ENCODE data around the gene SERP1.

Gene SERP1

DNA sequence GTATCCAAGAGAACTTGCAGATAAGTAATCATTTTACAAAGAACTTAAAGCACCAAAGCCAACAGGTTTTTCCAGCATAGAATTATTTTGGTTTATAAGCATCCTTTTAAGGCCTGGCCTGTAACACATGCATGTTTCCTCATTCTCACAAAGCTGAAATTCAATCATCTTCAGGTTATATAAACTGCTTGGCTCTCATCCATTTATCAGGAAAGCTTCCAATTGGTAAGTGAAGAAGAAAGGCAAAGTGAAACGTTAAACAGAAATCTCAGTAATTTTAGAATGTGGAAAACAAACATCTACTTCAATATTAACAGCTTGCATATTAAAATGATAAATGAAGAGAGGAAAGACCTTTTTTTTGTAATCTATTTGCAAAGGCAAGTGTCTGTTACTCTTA, 1.6 kb downstream of the SERP1 start:
- Histone ChIP-seq H3K27ac (replicated peaks; ENCODE audit: low read length) (no peak overlapping the region), H3K18ac (ENCODE audit: low read length) (no peak overlapping the region)
- WGBS, 2 donors (ENCODE audit: extremely low coverage in 2 of 2, insufficient read length in 2 of 2, insufficient replicate concordance in 1 of 2): no CpG with 5 or more reads among the region's 1 CpG

DNA sequence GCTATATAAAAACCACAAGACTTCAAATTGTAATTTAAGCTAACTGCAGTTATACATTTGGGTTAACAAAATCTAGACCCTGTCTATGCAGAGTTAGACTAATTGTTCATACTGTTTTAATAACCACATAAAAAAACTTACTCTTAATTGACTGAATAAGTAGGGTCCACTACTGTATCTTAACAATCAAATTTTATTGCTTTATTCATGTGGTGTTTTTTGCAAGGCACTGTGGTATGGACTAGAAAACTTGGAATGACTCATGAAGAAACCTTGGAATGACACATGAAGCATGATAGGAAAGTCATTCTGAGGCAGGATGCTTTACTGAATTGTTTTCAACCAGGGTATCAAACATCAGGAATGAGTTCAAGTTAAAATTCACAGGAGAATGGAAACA, 2.3 kb downstream of the SERP1 start:
- DNase-seq (ENCODE audit: low spot score): no peak
- Histone ChIP-seq H4K8ac (ENCODE audit: low read depth, low read length) (no peak overlapping the region), H3K36me3 (replicated peaks in 1 of 2; ENCODE audit: control insufficient read depth in 2 of 2, insufficient read depth in 2 of 2, low read length in 2 of 2) (peaks cover 0 to 38% of the 10 kb centered on the region in 2 donors), H2AK5ac (ENCODE audit: low read depth, low read length) (no peak overlapping the region), H3K4me3 (ENCODE audit: low read length in 2 of 2) (no peak overlapping the region), H3K4me1 (ENCODE audit: control insufficient read depth in 2 of 2, insufficient read depth in 1 of 2, low read depth in 1 of 2, low read length in 2 of 2) (peaks cover 0 to 7% of the 10 kb centered on the region in 2 donors), H4K91ac (ENCODE audit: low read depth, low read length, poor library complexity) (no peak overlapping the region), H3K18ac (ENCODE audit: low read length) (no peak overlapping the region), H3K4me2 (ENCODE audit: insufficient read depth, low read length, poor library complexity, severe bottlenecking) (no peak overlapping the region), H3K14ac (ENCODE audit: low read length) (no peak overlapping the region), H2AFZ (ENCODE audit: low read length) (no peak overlapping the region), H2BK5ac (ENCODE audit: low read length) (no peak overlapping the region), H3K27ac (replicated peaks; ENCODE audit: low read length) (no peak overlapping the region), H2BK15ac (ENCODE audit: low read length) (no peak overlapping the region), H3K27me3 (ENCODE audit: control insufficient read depth in 3 of 3, insufficient read depth in 3 of 3, low read depth in 1 of 3, low read length in 3 of 3) (no peaks in the 10 kb centered on the region), H3K79me1 (ENCODE audit: low read depth, low read length) (peaks cover 3% of the 10 kb centered on the region), H3K4ac (ENCODE audit: low read length) (no peak overlapping the region), H3K9ac (ENCODE audit: low read depth, low read length, poor library complexity) (no peak overlapping the region), H3K23ac (ENCODE audit: low read depth, low read length, poor library complexity) (no peak overlapping the region), H2BK120ac (ENCODE audit: low read depth, low read length) (no peak overlapping the region), H2BK12ac (ENCODE audit: low read length) (no peak overlapping the region), H3K9me3 (replicated peaks in 1 of 2; ENCODE audit: control insufficient read depth in 2 of 2, insufficient read depth in 1 of 2, low read depth in 1 of 2, low read length in 2 of 2) (no peaks in the 10 kb centered on the region)

More for the DNA sequence above, 1.6 kb downstream of the SERP1 start:
- no peak overlapping the region for H2BK5ac ChIP-seq (ENCODE audit: low read length)
- H3K27me3 ChIP-seq (ENCODE audit: control insufficient read depth in 3 of 3, insufficient read depth in 3 of 3, low read depth in 1 of 3, low read length in 3 of 3): no peaks in the 10 kb centered on the region
- DNase-seq (ENCODE audit: low spot score): no peak
- no peak overlapping the region for H2AFZ ChIP-seq (ENCODE audit: low read length)
- no peak overlapping the region for H3K14ac ChIP-seq (ENCODE audit: low read length)
- H2BK12ac ChIP-seq (ENCODE audit: low read length): no peak overlapping the region
- H3K9ac ChIP-seq (ENCODE audit: low read depth, low read length, poor library complexity): no peak overlapping the region
- H3K23ac ChIP-seq (ENCODE audit: low read depth, low read length, poor library complexity): no peak overlapping the region
- no peak overlapping the region for H2AK5ac ChIP-seq (ENCODE audit: low read depth, low read length)
- H4K8ac ChIP-seq (ENCODE audit: low read depth, low read length): no peak overlapping the region
- H3K4me2 ChIP-seq (ENCODE audit: insufficient read depth, low read length, poor library complexity, severe bottlenecking): no peak overlapping the region
- H3K36me3 ChIP-seq (replicated peaks in 1 of 2; ENCODE audit: control insufficient read depth in 2 of 2, insufficient read depth in 2 of 2, low read length in 2 of 2): peaks cover 0 to 39% of the 10 kb centered on the region in 2 donors
- no peak overlapping the region for H2BK15ac ChIP-seq (ENCODE audit: low read length)
- peaks cover 0 to 7% of the 10 kb centered on the region in 2 donors for H3K4me1 ChIP-seq (ENCODE audit: control insufficient read depth in 2 of 2, insufficient read depth in 1 of 2, low read depth in 1 of 2, low read length in 2 of 2)
- H2BK120ac ChIP-seq (ENCODE audit: low read depth, low read length): no peak overlapping the region
- H3K4ac ChIP-seq (ENCODE audit: low read length): no peak overlapping the region
- no peaks in the 10 kb centered on the region for H3K9me3 ChIP-seq (replicated peaks in 1 of 2; ENCODE audit: control insufficient read depth in 2 of 2, insufficient read depth in 1 of 2, low read depth in 1 of 2, low read length in 2 of 2)
- H4K91ac ChIP-seq (ENCODE audit: low read depth, low read length, poor library complexity): no peak overlapping the region
- peak overlapping the region in 1 of 2 donors; percentile 76 for H3K4me3 ChIP-seq (ENCODE audit: low read length in 2 of 2)
- peaks cover 3% of the 10 kb centered on the region for H3K79me1 ChIP-seq (ENCODE audit: low read depth, low read length)

DNA sequence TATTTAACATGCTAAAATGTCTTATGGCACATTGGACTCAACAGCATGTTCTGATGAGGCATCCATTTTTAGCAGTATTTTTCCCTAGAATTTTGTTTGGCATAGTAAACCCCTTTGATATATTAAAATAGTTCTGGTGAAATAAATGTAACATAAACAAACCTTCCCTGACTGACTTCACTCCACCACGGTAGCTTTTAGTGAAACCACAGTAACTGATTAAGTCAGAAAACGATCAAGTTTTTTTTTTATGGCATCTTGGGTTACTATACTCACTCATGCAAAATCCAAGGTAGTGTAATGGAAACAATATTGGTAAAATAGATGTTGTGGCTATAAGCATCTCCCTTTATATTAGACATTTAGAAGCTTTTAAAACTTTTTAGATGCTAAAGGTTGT, 2.8 kb downstream of the SERP1 start:
- Histone ChIP-seq H3K18ac (ENCODE audit: low read length) (no peak overlapping the region), H4K91ac (ENCODE audit: low read depth, low read length, poor library complexity) (no peak overlapping the region), H4K8ac (ENCODE audit: low read depth, low read length) (no peak overlapping the region), H3K4me3 (ENCODE audit: low read length in 2 of 2) (no peak overlapping the region), H3K4me1 (ENCODE audit: control insufficient read depth in 2 of 2, insufficient read depth in 1 of 2, low read depth in 1 of 2, low read length in 2 of 2) (peaks cover 0 to 7% of the 10 kb centered on the region in 2 donors), H2AK5ac (ENCODE audit: low read depth, low read length) (no peak overlapping the region), H3K4ac (ENCODE audit: low read length) (no peak overlapping the region), H3K9ac (ENCODE audit: low read depth, low read length, poor library complexity) (no peak overlapping the region), H3K27me3 (ENCODE audit: control insufficient read depth in 3 of 3, insufficient read depth in 3 of 3, low read depth in 1 of 3, low read length in 3 of 3) (no peaks in the 10 kb centered on the region), H2BK15ac (ENCODE audit: low read length) (no peak overlapping the region), H3K23ac (ENCODE audit: low read depth, low read length, poor library complexity) (no peak overlapping the region), H3K79me1 (ENCODE audit: low read depth, low read length) (peaks cover 3% of the 10 kb centered on the region), H3K27ac (replicated peaks; ENCODE audit: low read length) (no peak overlapping the region), H2BK120ac (ENCODE audit: low read depth, low read length) (no peak overlapping the region), H3K4me2 (ENCODE audit: insufficient read depth, low read length, poor library complexity, severe bottlenecking) (no peak overlapping the region), H2BK5ac (ENCODE audit: low read length) (no peak overlapping the region), H3K14ac (ENCODE audit: low read length) (no peak overlapping the region), H3K36me3 (replicated peaks in 1 of 2; ENCODE audit: control insufficient read depth in 2 of 2, insufficient read depth in 2 of 2, low read length in 2 of 2) (peaks cover 0 to 38% of the 10 kb centered on the region in 2 donors), H2BK12ac (ENCODE audit: low read length) (no peak overlapping the region), H3K9me3 (replicated peaks in 1 of 2; ENCODE audit: control insufficient read depth in 2 of 2, insufficient read depth in 1 of 2, low read depth in 1 of 2, low read length in 2 of 2) (no peaks in the 10 kb centered on the region), H2AFZ (ENCODE audit: low read length) (no peak overlapping the region)
- DNase-seq (ENCODE audit: low spot score): no peak
- no CpG with 5 or more reads among the region's 2 CpGs for WGBS, 2 donors (ENCODE audit: extremely low coverage in 2 of 2, insufficient read length in 2 of 2, insufficient replicate concordance in 1 of 2)

DNA sequence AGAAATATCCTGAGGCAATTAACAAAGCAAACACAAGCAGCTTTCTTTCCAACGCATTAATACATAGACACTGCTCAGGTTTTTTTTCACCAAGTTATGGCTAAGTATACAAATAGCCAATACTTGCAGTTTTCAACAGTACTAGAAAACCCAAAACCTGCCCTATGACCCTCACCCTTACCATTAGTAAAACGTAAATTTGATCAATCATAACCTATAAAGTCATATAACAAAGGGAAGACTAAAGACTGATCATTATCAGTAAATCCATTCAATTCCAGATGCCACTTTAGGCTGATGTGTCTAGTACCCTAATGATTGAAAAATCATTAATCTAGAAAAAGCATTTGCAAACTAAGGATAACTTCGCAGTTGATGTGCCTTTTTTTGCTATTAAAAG, 3.2 kb downstream of the SERP1 start:
- Histone ChIP-seq H2BK15ac (ENCODE audit: low read length) (no peak overlapping the region), H4K91ac (ENCODE audit: low read depth, low read length, poor library complexity) (no peak overlapping the region)

More for the DNA sequence above, 3.2 kb downstream of the SERP1 start:
- WGBS, 2 donors (ENCODE audit: extremely low coverage in 2 of 2, insufficient read length in 2 of 2, insufficient replicate concordance in 1 of 2): no CpG with 5 or more reads among the region's 3 CpGs
- H3K9ac ChIP-seq (ENCODE audit: low read depth, low read length, poor library complexity): no peak overlapping the region
- DNase-seq (ENCODE audit: low spot score): no peak
- H2AK5ac ChIP-seq (ENCODE audit: low read depth, low read length): no peak overlapping the region
- no peaks in the 10 kb centered on the region for H3K9me3 ChIP-seq (replicated peaks in 1 of 2; ENCODE audit: control insufficient read depth in 2 of 2, insufficient read depth in 1 of 2, low read depth in 1 of 2, low read length in 2 of 2)
- H3K4me2 ChIP-seq (ENCODE audit: insufficient read depth, low read length, poor library complexity, severe bottlenecking): no peak overlapping the region
- peaks cover 0 to 7% of the 10 kb centered on the region in 2 donors for H3K4me1 ChIP-seq (ENCODE audit: control insufficient read depth in 2 of 2, insufficient read depth in 1 of 2, low read depth in 1 of 2, low read length in 2 of 2)
- H3K4me3 ChIP-seq (ENCODE audit: low read length in 2 of 2): no peak overlapping the region
- no peaks in the 10 kb centered on the region for H3K27me3 ChIP-seq (ENCODE audit: control insufficient read depth in 3 of 3, insufficient read depth in 3 of 3, low read depth in 1 of 3, low read length in 3 of 3)
- H3K36me3 ChIP-seq (replicated peaks in 1 of 2; ENCODE audit: control insufficient read depth in 2 of 2, insufficient read depth in 2 of 2, low read length in 2 of 2): peaks cover 0 to 38% of the 10 kb centered on the region in 2 donors
- H3K4ac ChIP-seq (ENCODE audit: low read length): no peak overlapping the region
- H3K18ac ChIP-seq (ENCODE audit: low read length): no peak overlapping the region
- H2BK12ac ChIP-seq (ENCODE audit: low read length): no peak overlapping the region
- H2BK120ac ChIP-seq (ENCODE audit: low read depth, low read length): no peak overlapping the region
- H3K23ac ChIP-seq (ENCODE audit: low read depth, low read length, poor library complexity): no peak overlapping the region
- peaks cover 3% of the 10 kb centered on the region for H3K79me1 ChIP-seq (ENCODE audit: low read depth, low read length)
- H2AFZ ChIP-seq (ENCODE audit: low read length): no peak overlapping the region
- H3K14ac ChIP-seq (ENCODE audit: low read length): no peak overlapping the region
- no peak overlapping the region for H4K8ac ChIP-seq (ENCODE audit: low read depth, low read length)
- H2BK5ac ChIP-seq (ENCODE audit: low read length): no peak overlapping the region
- H3K27ac ChIP-seq (replicated peaks; ENCODE audit: low read length): no peak overlapping the region
